Measurements from ENCODE around the gene DLL1.
"Not testable (repeated sequence)": the region's sequence is repeated elsewhere in the genome, so short reads cannot be mapped to it uniquely, and the experiment has no call there.

DLL1 gene

DNA sequence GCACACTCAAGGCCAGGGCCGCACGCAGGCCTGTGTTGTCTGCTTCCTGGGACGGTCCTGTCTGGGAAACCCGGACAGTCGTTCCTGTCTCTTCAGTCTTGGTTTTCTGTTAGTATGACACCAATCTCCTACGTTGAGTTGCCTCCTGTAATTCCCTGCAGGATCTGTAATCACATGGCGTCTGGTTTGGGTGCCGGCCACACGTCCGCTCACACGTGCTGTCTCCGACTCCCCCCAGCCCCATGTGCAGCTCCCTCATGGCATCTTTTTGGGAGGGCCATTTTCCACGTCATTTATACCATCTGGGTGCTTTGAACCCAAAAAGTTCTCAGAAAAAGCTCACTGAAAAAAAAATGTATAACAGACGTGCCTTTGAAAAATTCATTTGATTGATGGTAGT lies 23.2 kb downstream of the DLL1 start:
- DNase-seq = no peak

DNA sequence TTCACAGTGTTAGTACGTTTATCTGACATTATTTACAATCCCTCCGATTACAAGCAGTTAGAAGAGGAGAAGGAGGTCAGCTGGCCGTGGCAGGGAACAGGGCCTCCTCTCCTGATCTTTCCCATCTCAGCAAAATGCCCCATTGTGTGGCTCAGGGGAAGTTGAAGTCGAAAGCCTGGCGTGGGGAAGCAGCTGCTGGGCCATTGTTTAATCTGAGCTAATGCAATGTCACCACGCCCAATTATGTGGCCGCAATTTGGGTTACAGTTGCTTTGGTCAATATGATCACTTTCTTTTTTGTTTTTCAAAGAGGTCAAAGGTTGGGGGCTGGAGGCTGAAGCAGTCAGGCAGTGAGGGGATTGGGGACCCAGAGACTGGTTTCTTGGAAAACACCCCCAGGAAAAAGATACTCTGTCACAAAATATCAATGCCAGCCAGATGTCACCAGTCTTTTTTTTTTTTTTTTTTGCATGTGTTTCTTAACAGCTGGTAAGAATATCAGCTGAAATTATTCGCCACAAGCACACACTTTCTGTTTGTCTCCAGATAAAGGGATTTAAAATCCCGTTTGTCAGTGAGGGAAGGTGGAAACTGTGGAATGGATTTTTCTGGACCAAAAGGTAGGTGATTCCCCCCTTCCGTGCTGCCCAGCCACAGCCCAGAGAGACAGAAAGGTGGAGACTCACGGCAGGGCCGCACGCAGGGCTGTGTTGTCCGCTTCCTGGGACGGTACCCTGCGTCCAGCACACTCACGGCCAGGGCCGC lies 24.6 kb downstream of the DLL1 start:
- no peak for DNase-seq

DNA sequence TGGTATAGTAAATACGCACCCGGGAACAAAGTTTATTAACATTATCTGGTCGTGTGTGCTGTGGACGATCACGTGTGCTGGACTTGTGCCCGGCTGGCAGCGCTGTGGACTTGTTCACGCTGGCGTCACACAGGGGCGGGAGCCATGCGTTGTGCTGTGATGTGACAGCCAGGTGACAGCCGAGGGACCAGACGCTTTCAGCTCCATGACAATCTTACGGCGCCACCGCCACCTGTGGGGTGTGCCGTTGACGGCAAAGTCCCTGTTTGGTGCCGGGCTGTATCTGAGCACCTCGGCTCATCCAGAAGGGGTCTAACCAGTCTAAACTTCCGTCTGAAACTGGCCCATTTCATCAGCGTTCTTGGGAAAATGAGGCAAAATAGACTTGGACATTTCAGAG lies 25.2 kb downstream of the DLL1 start:
- DNase-seq = no peak

DNA sequence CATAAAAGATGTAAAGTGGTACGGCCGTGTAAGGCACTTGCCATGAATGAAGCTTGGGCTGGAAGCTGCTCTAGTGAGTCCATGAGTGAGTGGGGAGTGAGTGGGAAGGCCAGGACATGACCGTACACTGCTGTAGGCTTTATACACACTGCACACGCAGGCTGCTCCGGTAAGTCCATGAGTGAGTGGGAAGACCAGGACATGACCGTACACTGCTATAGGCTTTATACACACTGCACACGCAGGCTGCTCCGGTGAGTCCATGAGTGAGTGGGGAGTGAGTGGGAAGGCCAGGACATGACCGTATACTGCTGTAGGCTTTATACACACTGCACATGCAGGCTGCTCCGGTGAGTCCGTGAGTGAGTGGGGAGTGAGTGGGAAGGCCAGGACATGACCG lies 26.2 kb downstream of the DLL1 start:
- DNase-seq = not testable (repeated sequence)

- DNase-seq = no peak
These were observed 26.8 kb downstream of the DLL1 start for GRCh38 chr6:170264086-170264485.

DNA sequence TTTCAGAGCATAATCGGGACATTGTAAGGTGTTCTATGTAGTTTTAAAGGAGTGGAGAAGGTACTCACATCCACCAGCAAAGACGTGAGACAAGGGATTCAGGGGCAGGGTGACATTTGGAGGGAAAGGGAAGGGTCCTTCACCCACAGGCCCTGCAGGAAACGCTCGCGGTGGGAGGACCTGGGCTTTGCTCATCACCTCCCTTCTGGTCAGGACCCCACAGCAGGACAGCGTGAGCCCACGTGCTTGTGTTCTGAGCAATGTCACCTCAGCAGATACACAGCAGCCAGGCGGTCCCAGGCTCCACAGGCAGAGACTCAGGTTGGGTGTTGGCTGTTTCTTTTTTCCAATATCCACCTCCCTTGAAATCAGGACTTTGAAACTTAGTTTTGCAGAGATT lies 27.5 kb downstream of the DLL1 start:
- DNase-seq = no peak

- DNase-seq = no peak
These were observed 28.3 kb downstream of the DLL1 start for GRCh38 chr6:170262489-170263088.

DNA sequence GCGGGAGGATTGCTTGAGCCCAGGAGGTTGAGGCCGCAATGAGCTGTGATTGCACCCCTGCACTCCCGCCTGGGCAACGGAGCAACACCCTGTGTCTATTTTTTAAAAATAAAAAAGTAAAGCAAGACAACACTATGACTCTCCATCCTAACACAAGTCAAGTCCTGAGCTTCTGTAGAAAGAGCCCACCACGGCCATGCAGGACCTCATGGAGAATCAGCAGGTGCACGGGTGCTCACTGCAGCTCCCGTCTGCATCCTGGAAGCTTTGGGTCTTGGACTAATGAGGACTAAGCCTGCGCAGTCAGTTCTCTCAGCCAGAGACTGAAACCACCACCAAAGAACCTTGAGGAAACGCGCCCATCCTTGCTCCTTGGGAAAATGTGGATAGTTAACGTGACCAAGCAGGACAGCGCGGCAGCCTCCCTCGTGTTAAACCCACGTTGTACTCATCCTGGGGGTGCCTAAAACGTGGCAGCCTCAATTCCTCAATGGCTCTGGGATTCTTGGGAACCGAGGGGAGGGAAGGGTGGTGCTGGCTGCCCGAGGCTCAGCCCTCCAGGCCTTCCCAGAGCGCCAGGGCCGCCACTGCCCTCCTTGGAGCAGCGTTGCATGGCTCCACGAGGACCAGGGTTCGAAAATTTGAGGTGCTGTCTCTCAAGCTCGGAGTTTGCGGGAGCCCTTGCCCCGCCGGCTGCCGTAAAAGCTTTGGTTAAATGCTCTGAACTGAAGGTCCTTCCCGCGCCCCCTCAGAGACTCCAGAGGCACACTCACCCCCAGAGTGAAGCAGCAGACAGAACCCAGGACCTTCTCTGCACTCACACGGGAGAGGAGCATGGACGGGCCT lies 29.0 kb downstream of the DLL1 start:
- DNase-seq = no peak

DNA sequence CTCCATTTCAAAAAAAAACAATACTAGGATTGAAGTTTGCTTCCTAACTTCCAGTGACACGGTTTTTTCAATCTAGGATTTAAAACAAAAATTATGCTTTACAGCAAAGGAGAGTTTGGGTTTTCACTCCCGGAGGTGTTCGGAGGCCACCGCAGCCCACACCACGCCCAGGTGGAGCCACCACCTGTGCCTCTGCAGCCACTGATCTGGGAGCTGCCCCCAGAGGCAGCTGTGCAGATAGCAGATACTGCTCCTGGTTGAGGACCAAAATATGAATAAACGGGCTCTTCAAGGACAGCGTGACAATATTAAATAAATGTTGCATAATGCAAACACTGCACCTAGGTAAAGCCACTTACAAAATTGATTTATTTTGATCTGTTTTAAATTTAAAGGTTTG lies 30.2 kb downstream of the DLL1 start:
- DNase-seq = no peak

GRCh38 chr6:170259278-170259677 lies 31.6 kb downstream of the DLL1 start:
- DNase-seq = no peak

- no peak for DNase-seq
These were observed 32.5 kb downstream of the DLL1 start for GRCh38 chr6:170258407-170258806.

- DNase-seq = no peak
These were observed 33.5 kb downstream of the DLL1 start for GRCh38 chr6:170257376-170257775.

DNA sequence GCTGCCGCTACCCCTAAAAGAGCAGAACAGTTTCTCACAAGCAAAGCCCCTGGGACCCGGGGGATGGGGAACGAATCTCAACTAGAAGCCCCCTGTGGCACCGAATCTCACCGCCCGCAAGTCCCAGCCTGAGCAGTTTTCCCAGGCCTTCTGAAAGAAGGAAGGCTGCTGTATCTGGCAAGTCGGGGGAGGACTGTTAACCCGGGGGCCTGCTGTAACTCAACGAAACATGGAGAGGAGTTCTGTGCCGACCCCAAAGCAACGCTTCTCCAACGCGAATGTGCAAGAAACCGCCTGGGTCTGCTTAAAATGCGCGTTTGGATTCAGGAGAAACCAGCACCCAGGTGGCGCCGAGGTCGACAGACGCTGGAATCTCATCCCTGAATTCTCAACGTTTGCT lies 34.2 kb downstream of the DLL1 start:
- no peak for DNase-seq

DNA sequence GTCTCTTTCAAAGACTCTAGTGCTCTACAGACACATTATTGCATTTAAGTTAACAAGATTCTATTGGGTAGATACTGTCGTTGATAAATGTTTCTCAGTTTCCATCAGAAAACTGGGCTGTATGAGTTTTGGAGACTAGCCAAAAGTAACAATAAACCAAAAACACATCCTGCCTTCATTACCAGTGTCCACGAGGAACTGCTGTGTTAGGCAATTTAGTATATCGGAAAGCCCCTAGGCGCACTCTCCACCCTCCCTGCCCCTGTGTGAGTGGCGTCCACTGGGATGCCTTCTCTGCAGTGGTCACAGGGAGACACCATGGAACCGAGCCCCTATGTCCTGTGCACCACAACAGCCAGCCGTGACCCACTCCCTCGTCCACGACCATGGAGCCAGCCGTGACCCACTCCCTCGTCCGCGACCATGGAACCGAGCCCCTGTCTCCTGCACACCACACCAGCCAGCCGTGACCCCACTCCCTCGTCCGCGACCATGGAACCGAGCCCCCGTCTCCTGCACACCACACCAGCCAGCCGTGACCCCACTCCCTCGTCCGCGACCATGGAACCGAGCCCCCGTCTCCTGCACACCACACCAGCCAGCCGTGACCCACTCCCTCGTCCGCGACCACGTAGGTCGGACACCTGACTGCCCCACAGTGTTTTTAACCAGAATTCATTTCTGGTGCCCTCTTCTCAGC lies 35.3 kb downstream of the DLL1 start:
- no peak for DNase-seq

- DNase-seq = no peak
These were observed 36.3 kb downstream of the DLL1 start for GRCh38 chr6:170254315-170255213.

DNA sequence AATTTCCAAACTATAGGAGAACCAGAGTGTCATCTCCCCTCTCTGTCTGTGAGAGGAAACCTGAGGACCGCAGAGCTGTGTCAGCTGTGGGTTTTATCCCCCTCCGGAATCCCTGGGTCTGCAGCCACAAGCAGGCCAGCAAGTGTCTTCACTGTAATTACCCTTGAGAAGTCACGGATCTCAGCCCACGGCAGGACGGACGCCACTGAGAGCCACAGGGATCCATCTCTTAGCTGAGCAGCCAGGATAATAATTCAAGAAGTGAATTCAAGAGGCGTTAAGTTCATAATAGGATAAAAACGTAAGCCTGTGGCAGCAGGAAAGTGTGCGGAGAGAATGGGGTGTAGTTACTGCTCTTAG lies 37.0 kb downstream of the DLL1 start:
- DNase-seq = no peak

GRCh38 chr6:170253226-170253909 lies 37.5 kb downstream of the DLL1 start:
- no peak for DNase-seq

DNA sequence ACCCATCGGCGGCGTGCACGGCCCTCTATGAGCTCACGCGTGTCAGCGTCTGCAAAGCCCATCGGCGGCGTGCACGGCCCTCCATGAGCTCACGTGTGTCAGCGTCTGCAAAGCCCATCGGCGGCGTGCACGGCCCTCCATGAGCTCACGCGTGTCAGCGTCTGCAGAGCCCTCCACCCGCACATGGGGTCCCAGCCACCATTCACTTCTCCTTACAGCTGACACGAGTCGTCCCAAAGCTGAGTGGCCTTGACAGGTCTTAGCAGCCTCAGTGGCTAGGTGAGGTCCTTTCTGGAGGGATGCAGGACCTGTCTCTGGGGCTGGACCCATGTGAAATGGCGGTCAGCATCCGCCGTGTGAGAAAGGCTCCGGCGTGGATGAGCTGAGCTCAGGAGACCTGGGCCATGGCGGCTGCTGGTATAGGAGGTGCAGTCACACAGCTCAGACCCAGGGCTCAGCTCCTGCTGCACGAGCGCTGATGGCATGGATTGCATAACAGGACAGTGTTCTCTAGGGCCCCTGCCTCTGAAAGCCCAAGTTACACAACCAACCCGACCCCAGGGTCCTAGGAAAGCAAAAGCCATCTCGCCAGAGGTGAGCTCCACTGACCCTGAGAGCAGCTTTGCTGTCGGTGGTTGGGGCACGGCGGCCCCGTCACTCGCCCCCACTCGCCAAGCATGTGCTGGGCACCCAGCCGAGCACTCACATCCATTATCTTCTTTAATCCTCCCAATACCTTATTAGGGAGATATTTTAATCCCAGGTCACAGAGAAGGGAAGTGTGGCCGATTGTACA lies 38.9 kb downstream of the DLL1 start:
- DNase-seq = no peak

- no peak for DNase-seq
These were observed 39.7 kb downstream of the DLL1 start for GRCh38 chr6:170250981-170251775.

DNA sequence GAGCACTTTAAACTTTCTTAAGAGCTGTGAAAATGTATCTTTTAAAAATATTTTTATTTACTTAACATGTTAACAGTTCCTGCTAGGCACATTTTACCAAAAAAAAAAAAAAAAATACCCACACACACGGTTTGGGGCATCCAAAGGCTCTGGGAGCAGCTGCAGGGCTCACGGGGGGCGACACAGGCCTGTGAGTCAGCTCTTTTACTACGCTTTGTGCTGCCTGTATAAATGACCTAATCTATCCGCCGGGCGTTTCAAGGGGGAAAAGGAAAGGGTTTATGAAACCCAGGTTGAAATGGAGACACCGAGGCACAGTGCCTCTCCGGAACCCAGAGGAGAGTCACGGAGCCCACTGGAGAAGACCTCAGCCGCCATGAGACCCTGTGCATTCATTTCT lies 40.4 kb downstream of the DLL1 start:
- no peak for DNase-seq

All from left hindlimb (tissue), 1 donor.